Measurements from ENCODE around the gene SPATA17.

SPATA17 gene

GRCh38 chr1:217813031-217813430, 181.9 kb downstream of the SPATA17 start:
- H3K4me3 ChIP-seq (ENCODE audit: low read depth, low read length) = no peak overlapping the region
- in situ Hi-C loops (cut with HindIII; ENCODE audit: low sequenced_read_pairs) = no loop called here
- no peak for TF ChIP-seq CTCF (IDR thresholded peaks at IDR 0.05; ENCODE audit: low read depth, low read length)
- no peak for DNase-seq (ENCODE audit: low read depth, low spot score)

- TF ChIP-seq CTCF (IDR thresholded peaks at IDR 0.05; ENCODE audit: low read depth, low read length) = no peak
- no peak overlapping the region for H3K4me3 ChIP-seq (ENCODE audit: low read depth, low read length)
- in situ Hi-C loops (cut with HindIII; ENCODE audit: low sequenced_read_pairs) = no loop called here
- no peak for DNase-seq (ENCODE audit: low read depth, low spot score)
Measured at GRCh38 chr1:217837691-217838090, 206.5 kb downstream of the SPATA17 start.

- DNase-seq (ENCODE audit: low read depth, low spot score) = no peak
- TF ChIP-seq CTCF (IDR thresholded peaks at IDR 0.05; ENCODE audit: low read depth, low read length) = no peak
- no peak overlapping the region for H3K4me3 ChIP-seq (ENCODE audit: low read depth, low read length)
- in situ Hi-C loops (cut with HindIII; ENCODE audit: low sequenced_read_pairs) = no loop called here
Measured at GRCh38 chr1:217839161-217839560, 208.0 kb downstream of the SPATA17 start.

- no peak for TF ChIP-seq CTCF (IDR thresholded peaks at IDR 0.05; ENCODE audit: low read depth, low read length)
- no peak overlapping the region for H3K4me3 ChIP-seq (ENCODE audit: low read depth, low read length)
- no peak for DNase-seq (ENCODE audit: low read depth, low spot score)
- in situ Hi-C loops (cut with HindIII; ENCODE audit: low sequenced_read_pairs) = no loop called here
Measured at GRCh38 chr1:217846733-217847132, 215.6 kb downstream of the SPATA17 start.

GRCh38 chr1:217847643-217848042, 216.5 kb downstream of the SPATA17 start:
- H3K4me3 ChIP-seq (ENCODE audit: low read depth, low read length) = no peak overlapping the region
- no peak for DNase-seq (ENCODE audit: low read depth, low spot score)
- TF ChIP-seq CTCF (IDR thresholded peaks at IDR 0.05; ENCODE audit: low read depth, low read length) = no peak
- in situ Hi-C loops (cut with HindIII; ENCODE audit: low sequenced_read_pairs) = no loop called here

- in situ Hi-C loops (cut with HindIII; ENCODE audit: low sequenced_read_pairs) = no loop called here
- H3K4me3 ChIP-seq (ENCODE audit: low read depth, low read length) = no peak overlapping the region
- DNase-seq (ENCODE audit: low read depth, low spot score) = peak; percentile 2
- TF ChIP-seq CTCF (IDR thresholded peaks at IDR 0.05; ENCODE audit: low read depth, low read length) = no peak
Measured at GRCh38 chr1:217856342-217857034, 225.3 kb downstream of the SPATA17 start.
